ENCODE measurements around the gene TOX3.

- no peak for TF ChIP-seq CTCF (IDR thresholded peaks at IDR 0.05)
- no peak for TF ChIP-seq POLR2A (IDR thresholded peaks at IDR 0.05)
These were observed 22.2 kb upstream of the TOX3 start for GRCh38 chr16:52568983-52569690.

Measured in upper lobe of left lung (tissue), 4 donors.